NCI-H2029 treated with DMSO at 0.1 percent for 48 hours (cell line): Measurements from ENCODE around the gene GLYR1.

Experiments
- DNase-seq: peaks from one replicate; lab custom pipeline; 2025; lab: John Stamatoyannopoulos, UW

The GLYR1 gene

GRCh38 chr16:4805231-4805630, 41.9 kb downstream of the GLYR1 start:
- no peak for DNase-seq

- no peak for DNase-seq
Measured at GRCh38 chr16:4803898-4804762, 43.0 kb downstream of the GLYR1 start.

DNA sequence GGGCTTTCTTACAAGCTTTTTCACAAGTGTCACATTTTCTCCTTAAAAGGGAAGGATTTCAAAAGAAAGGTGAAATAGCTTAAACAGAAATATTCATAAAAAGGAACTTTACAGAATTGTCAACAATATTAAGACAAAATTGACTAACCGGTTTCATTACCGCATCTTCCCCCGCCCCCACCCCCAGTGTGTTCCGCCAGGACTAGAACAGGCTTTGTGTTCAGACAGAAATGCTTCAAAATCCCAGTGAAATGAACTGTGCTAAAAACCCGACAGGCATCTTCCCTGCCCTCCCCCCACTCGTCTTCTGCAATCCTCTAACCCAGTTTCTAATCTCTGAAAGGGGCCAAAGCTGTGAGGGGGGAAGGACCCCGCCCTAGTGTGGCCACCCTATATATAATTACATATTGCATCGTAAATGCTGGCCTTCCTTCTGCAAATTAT, 43.7 kb downstream of the GLYR1 start:
- DNase-seq, result no peak

- DNase-seq, result peak; percentile 69
Measured at GRCh38 chr16:4802659-4803287, 44.3 kb downstream of the GLYR1 start.

DNA sequence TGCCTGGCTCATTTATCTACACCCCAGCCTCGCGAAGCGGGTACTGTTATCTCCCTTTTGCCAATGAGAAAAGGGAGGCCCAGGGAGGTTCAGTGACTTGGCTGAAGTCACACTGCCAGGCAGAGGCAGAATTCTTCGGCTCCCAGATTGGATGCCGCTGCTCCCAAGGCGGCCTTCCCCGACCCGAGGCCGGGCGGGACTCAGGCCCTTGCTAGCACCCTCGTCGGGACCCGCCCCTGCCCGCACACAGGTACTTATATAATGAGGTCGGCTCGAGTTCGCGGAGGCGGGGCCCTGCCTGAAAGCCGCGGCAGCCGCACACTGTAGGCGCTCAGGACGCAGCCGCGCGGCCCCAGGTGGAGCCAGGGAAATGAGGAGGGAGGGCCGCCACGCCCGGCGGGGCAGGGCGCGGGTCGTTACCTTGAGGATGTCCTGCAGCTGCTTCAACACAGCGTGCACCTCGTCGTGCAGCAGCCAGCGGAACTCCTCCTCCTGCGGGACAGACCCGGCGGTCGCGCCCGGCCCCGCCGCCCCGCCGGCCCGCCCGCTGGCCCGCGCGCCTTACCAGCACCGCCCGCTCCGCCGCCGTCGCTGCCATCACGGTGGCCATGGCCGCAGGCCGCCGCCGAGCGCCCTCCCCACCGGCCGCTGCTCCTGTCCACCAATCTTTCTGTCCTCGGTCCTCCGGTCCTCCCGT, 45.0 kb downstream of the GLYR1 start, which contains the start of gene ROGDI:
TSS of gene ROGDI (minus strand) at position 672 of the 697 bp plus-strand sequence. CDS start at position 610, 62 bp downstream.
- peak; percentile 59 for DNase-seq

GRCh38 chr16:4801051-4801961, 45.8 kb downstream of the GLYR1 start:
- DNase-seq, result no peak

DNA sequence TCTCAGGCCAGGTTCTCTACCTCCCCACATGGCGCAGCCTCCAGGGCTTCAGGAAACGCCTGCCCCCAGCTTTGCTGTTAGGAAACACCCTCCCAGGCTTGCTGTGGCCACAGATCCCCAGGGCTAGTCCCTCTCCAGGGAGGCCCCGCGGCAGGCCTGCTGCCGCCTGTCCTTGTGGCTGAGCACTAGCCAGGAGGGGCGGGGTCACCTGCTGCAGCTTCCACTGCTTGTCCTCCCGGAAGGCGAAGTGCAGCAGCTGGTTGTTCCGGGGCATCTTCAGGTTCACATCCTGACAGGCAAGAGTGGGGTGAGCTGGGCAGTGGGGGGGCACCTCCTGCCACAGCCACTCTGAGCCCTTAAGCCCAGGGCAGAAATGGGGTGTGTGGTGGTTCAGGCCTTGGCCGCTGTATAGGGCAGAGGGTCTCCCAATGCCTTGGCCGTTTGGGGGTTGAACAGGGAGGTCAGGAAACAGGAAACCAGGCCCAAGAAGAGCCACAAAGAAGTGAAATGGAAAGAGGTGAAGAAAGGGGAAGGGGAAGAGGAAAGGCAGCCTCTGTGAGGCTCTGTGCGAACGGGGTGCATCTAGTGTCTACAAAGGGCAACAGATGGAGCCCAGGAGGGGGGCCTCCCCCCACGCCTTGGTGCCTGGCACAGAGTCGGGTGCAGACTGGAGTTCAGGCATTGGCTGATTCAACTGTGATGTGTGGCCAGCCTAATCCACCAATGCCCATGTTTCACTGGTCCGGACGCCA, 46.6 kb downstream of the GLYR1 start:
- DNase-seq, result no peak

DNA sequence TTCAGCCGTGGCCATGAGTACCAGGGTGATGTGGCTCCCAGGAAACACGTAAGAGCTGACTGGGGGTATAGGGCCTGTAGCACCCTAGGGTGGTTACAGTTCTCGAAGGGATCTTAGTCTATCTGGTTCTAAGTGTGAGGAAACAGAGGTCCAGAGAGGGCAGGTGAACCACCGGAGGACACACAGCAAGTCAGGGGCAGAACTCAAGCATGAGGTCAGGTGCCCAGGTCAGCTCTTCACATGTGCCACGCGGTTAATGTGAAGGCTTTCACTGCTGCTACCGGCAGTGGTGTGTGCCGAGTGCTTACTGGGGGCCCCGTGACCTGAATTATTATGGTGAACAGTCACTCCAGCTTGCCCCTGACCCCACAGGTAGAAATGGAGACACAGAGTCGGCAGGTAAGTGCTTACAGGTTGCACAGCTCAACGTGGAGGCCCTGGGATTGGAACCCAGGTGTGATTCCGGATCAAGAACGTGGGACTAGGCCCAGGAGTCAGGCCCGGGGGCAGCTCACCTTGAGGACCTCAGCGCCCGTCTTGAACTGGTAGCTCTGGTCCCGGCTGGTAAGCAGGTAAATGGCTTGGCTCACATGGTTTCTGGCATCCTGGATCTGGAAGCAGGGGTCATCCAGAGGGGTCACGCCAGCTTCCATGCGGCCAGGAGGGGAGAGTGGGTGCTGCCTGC, 47.8 kb downstream of the GLYR1 start:
- no peak for DNase-seq

DNA sequence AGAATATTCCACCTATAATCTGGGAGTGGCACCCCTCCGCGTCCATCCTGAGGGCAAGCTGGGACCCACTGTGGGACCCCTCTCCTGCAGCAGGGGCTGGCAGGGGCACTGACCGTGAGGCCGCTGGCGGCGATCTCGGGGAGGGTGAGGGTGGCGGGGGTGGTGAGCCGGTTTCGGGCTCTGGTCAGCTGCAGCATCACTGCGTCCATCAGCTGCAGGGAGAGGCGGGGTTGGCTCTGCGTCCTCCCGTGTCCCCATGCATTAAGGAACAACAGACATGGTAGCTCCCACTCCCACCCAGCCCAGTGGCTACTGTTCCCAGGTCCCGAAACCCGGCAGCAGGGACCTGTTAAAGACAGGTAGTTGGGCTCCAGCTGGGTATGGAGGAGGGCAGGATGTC, 48.6 kb downstream of the GLYR1 start:
- DNase-seq, result no peak

DNA sequence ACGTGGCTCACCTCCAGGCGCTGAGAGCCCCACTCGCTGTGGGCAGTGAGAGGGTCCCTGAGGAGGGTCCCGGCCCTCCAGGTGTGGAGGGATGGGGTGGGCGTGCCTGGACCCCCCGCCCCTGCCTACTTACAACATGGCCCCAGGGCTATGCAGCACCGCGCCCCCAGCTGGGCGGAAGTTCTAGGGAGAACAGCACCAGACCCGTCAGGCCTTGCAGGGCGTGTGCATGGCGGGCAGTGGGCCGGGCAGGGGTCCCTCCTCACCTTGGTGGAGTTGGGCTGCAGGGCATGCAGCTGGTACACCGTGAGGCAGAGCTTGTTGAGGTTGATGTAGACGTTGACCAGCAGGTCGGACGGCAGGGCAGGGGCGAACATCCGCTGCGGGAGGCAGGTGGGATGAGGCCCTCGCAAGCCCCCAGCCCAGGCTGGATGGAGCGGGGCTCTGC, 49.3 kb downstream of the GLYR1 start:
- no peak for DNase-seq

- no peak for DNase-seq
Measured at GRCh38 chr16:4796982-4797804, 49.9 kb downstream of the GLYR1 start.

- no peak for DNase-seq
Measured at GRCh38 chr16:4795828-4796572, 51.1 kb downstream of the GLYR1 start.

DNA sequence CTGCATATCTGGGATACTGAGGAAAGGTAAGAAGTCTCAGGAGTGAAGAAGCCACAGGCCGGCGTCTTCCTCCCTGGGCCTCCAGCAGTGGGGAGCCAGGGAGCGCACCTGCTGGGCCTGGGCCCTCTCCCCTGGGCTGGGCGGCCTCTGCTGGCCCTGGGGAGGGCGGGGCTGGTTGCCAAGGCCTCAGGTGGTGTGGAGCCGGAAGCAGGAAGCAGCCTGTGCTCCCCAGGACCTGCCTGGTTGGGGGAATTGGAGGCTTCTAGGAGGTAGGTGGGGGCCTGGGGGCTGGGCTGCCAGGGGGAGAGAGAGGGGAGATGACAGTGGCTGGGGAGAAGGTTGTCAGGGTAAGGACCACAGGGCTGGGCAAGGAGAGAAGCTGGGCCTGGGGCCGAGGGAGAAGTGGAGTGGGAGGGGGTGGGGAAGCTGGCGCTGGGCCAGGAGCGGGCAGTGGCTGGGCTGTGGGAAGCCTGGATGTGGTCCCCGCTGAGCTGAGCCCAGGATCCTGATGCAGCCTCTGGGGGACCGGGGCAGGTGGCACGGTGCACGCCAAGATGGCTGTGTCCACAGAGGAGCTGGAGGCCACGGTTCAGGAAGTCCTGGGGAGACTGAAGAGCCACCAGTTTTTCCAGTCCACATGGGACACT, 51.8 kb downstream of the GLYR1 start, which contains the start of gene SMIM22:
TSS of gene SMIM22 (plus strand) at position 189 of the 647 bp plus-strand sequence. CDS start at position 555, 366 bp downstream.
- peak; percentile 52 for DNase-seq

DNA sequence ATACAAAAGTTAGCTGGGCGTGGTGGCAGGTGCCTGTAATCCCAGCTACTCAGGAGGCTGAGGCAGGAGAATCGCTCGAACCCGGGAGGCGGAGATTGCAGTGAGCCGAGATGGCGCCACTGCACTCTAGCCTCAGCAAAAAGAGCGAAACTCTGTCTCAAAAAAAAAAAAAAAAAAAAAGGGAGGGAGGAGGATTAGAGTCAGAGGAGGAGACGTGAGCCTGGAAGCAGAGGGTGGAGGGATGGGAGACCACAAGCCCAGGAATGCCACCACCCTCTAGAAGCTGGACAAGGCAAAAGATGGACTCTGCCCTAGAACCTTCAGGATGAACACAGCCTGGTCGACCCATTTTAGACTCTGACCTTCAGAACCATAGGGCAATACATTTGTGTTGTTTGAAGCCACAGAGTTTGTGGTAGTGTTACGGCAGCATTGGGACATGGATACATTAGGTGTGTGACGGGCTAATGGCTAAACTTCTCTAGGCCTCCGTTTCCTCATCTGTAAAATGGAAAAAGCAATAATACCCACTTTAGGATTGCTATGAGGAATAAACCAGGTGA, 54.1 kb downstream of the GLYR1 start:
- DNase-seq, result no peak

DNA sequence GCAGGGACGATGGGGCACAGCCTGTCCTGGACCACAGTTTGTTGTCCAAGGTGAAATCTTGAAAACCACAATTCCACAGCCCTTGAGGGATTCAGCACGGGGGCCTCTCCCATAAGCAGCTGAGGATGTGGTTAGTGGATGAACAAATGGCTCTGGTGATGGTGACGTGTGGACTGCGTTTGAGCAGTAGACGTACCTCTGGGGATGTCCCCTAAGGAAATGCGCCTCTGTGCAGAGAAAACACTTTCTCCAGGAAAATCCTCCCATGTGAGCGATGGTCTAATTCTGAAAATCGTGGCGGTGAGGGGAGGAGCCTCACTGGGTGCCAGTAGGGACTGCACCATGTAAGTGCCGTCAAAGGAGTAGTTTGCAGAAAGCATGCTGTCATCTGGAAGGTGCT, 56.2 kb downstream of the GLYR1 start:
- DNase-seq, result no peak

DNA sequence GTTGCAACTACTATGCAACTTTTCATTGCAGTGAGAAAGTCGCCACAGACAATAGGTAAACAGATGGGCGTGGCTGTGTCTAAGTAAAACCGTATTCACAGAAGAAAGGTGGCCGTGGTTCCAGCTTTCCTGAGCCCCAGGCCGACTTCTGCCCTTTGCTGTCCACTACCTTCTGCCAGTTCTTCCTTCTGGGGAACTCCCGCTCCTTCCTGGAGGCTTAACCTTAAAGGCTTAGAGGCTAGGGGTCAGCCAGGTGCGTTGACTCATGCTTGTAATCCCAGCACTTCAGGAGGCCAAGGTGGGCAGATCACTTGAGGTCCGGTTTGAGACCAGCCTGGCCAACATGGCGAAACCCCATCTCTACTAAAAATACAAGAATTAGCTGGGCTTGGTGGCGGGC, 56.8 kb downstream of the GLYR1 start:
- no peak for DNase-seq

GRCh38 chr16:4788910-4789309, 58.2 kb downstream of the GLYR1 start:
- no peak for DNase-seq

GRCh38 chr16:4788489-4788889, 58.6 kb downstream of the GLYR1 start:
- no peak for DNase-seq
